Measurements from ENCODE around the gene SPC25. TPM values are rescaled to one million over a fixed set of nuclear protein-coding genes. Genes with fewer than 3 reads are reported as not detected.

SPC25 gene
- total RNA-seq, 1 experiment from 2014 or later = 29.8 TPM

DNA sequence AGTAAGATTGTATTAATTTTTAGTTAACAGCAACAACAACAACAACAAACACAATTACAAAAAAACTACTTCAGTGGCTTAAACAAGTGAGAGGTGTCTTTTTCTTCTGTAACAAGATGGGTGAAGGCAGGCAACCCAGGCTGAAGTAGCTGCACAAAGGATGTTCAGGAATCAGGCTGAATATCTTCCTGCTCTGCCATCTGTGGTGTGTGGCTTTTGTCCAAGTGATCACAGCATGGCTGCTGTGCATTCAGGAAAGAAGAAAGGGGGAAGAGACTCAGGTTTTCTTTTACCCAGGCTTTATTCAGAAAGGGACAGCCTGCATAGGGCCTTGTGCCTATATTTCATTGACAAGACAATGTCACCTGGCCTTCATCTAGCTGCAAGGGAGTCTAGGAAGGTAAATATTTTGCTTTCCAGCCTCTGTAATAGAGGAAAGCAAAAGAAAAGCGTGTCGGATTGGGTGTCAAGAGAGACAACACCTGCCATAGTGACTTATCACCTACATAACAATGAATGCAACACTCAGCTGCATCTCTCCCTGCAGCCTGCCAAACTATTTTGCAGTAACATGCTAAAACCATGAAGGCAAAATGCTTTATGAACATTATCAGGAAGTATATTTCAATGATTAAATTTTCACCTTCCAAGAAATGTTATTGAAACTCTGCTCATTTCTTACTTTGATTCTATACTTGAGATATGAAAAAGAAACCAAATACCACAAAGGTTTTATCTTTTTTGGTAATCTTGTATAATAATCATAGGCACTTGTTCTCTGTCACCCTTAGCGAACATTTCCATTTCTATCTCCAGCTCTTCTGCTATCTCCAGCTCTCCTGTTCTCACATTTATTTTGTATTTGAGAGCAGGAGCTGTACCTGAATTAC is 25.5 kb upstream of the SPC25 start:
- Histone ChIP-seq H3K4me3 (replicated peaks in 1 of 2; ENCODE audit: low read depth in 1 of 2, low read length in 2 of 2) (no peak overlapping the region), H4K20me1 (ENCODE audit: insufficient read depth) (no peaks in the 10 kb centered on the region), H3K27ac (ENCODE audit: low read depth, low read length) (no peak overlapping the region), H3K27me3 (ENCODE audit: insufficient read depth, low read length) (no peaks in the 10 kb centered on the region), H3K36me3 (ENCODE audit: control insufficient read depth in 1 of 2, insufficient read depth in 2 of 2, low read length in 2 of 2) (no peaks in the 10 kb centered on the region), H3K79me2 (ENCODE audit: insufficient read depth, low read length) (no peaks in the 10 kb centered on the region), H3K9me2 (ENCODE audit: insufficient read depth) (no peaks in the 10 kb centered on the region), H3K9me3 (ENCODE audit: control insufficient read depth in 1 of 2, insufficient read depth in 1 of 2, low read depth in 1 of 2, low read length in 2 of 2) (peaks cover 0 to 6% of the 10 kb centered on the region in 2 experiments; a peak in 2 of 4 replicates), H3K4me2 (ENCODE audit: low read length) (no peak overlapping the region), H3K9ac (ENCODE audit: low read length) (no peak overlapping the region), H3K4me1 (ENCODE audit: control insufficient read depth in 1 of 2, insufficient read depth in 2 of 2, low read length in 2 of 2) (no peaks in the 10 kb centered on the region), H2AFZ (ENCODE audit: low read depth, low read length, poor library complexity, severe bottlenecking) (no peak overlapping the region)
- TF ChIP-seq, protein P1, sequence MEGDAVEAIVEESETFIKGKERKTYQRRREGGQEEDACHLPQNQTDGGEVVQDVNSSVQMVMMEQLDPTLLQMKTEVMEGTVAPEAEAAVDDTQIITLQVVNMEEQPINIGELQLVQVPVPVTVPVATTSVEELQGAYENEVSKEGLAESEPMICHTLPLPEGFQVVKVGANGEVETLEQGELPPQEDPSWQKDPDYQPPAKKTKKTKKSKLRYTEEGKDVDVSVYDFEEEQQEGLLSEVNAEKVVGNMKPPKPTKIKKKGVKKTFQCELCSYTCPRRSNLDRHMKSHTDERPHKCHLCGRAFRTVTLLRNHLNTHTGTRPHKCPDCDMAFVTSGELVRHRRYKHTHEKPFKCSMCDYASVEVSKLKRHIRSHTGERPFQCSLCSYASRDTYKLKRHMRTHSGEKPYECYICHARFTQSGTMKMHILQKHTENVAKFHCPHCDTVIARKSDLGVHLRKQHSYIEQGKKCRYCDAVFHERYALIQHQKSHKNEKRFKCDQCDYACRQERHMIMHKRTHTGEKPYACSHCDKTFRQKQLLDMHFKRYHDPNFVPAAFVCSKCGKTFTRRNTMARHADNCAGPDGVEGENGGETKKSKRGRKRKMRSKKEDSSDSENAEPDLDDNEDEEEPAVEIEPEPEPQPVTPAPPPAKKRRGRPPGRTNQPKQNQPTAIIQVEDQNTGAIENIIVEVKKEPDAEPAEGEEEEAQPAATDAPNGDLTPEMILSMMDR (IDR thresholded peaks at IDR 0.05 in 2 of 3, conservative IDR thresholded peaks at IDR 0.05 in 1 of 3; ENCODE audit: borderline replicate concordance in 1 of 3, insufficient read depth in 1 of 3, low read depth in 2 of 3, low read length in 2 of 3) = no peak
- TF ChIP-seq JUND (IDR thresholded peaks at IDR 0.05) = no peak
- TF ChIP-seq, protein P2, sequence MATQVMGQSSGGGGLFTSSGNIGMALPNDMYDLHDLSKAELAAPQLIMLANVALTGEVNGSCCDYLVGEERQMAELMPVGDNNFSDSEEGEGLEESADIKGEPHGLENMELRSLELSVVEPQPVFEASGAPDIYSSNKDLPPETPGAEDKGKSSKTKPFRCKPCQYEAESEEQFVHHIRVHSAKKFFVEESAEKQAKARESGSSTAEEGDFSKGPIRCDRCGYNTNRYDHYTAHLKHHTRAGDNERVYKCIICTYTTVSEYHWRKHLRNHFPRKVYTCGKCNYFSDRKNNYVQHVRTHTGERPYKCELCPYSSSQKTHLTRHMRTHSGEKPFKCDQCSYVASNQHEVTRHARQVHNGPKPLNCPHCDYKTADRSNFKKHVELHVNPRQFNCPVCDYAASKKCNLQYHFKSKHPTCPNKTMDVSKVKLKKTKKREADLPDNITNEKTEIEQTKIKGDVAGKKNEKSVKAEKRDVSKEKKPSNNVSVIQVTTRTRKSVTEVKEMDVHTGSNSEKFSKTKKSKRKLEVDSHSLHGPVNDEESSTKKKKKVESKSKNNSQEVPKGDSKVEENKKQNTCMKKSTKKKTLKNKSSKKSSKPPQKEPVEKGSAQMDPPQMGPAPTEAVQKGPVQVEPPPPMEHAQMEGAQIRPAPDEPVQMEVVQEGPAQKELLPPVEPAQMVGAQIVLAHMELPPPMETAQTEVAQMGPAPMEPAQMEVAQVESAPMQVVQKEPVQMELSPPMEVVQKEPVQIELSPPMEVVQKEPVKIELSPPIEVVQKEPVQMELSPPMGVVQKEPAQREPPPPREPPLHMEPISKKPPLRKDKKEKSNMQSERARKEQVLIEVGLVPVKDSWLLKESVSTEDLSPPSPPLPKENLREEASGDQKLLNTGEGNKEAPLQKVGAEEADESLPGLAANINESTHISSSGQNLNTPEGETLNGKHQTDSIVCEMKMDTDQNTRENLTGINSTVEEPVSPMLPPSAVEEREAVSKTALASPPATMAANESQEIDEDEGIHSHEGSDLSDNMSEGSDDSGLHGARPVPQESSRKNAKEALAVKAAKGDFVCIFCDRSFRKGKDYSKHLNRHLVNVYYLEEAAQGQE (IDR thresholded peaks at IDR 0.05; ENCODE audit: low read depth) = no peak
- TF ChIP-seq, protein P3, sequence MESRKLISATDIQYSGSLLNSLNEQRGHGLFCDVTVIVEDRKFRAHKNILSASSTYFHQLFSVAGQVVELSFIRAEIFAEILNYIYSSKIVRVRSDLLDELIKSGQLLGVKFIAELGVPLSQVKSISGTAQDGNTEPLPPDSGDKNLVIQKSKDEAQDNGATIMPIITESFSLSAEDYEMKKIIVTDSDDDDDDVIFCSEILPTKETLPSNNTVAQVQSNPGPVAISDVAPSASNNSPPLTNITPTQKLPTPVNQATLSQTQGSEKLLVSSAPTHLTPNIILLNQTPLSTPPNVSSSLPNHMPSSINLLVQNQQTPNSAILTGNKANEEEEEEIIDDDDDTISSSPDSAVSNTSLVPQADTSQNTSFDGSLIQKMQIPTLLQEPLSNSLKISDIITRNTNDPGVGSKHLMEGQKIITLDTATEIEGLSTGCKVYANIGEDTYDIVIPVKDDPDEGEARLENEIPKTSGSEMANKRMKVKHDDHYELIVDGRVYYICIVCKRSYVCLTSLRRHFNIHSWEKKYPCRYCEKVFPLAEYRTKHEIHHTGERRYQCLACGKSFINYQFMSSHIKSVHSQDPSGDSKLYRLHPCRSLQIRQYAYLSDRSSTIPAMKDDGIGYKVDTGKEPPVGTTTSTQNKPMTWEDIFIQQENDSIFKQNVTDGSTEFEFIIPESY (IDR thresholded peaks at IDR 0.05; ENCODE audit: extremely low read depth, insufficient replicate concordance, low read length) = no peak
- no peak for TF ChIP-seq POLR2AphosphoS5 (IDR thresholded peaks at IDR 0.05; ENCODE audit: low read depth, low read length)
- no peak for TF ChIP-seq ZNF274 (IDR thresholded peaks at IDR 0.05; ENCODE audit: low read depth, low read length)
- TF ChIP-seq SRF (IDR thresholded peaks at IDR 0.05; ENCODE audit: low read depth) = no peak
- no peak for TF ChIP-seq ZFX (IDR thresholded peaks at IDR 0.05)
- TF ChIP-seq SP1 (IDR thresholded peaks at IDR 0.05; ENCODE audit: low read depth) = no peak
- no peak for TF ChIP-seq TCF7L2 (IDR thresholded peaks at IDR 0.05; ENCODE audit: borderline replicate concordance, extremely low read depth, insufficient read depth, insufficient read length)
- no peak for TF ChIP-seq EZH2phosphoT487 (IDR thresholded peaks at IDR 0.05; ENCODE audit: borderline replicate concordance)
- no peak for TF ChIP-seq CEBPB (IDR thresholded peaks at IDR 0.05; ENCODE audit: low read depth)
- no peak for TF ChIP-seq EGR1 (IDR thresholded peaks at IDR 0.05; ENCODE audit: low read depth)
- no peak for TF ChIP-seq EZH2 (IDR thresholded peaks at IDR 0.05)
- TF ChIP-seq, protein P4, sequence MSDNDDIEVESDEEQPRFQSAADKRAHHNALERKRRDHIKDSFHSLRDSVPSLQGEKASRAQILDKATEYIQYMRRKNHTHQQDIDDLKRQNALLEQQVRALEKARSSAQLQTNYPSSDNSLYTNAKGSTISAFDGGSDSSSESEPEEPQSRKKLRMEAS (IDR thresholded peaks at IDR 0.05) = no peak
- no peak for TF ChIP-seq YY1 (IDR thresholded peaks at IDR 0.05; ENCODE audit: extremely low read depth, insufficient replicate concordance, low read depth, low read length)
- TF ChIP-seq ELF1 (IDR thresholded peaks at IDR 0.05; ENCODE audit: borderline replicate concordance, low read depth) = no peak
- ChIA-PET POLR2A (no interaction called here), CTCF (no interaction called here), RAD21 (ENCODE audit: low non-redundant PET in 1 of 2, low total read pairs in 2 of 2, uncharacterized antibody in 2 of 2, unreplicated experiment in 2 of 2) (no interaction called here)
- no TSS peak for BruUV-seq (replicated peaks)
- no peak for ATAC-seq
- no peak for DNase-seq (ENCODE audit: low read depth, low spot score)
- intact Hi-C loops (cut with micrococcal nuclease) = loop anchor here (10.0 kb wide), 1 partner anchor 771 kb away; no protein-coding TSS in a partner anchor

All from HCT116 (cell line).